HG03039 (cell line): ENCODE measurements around the gene RNF168.
"Not testable (repeated sequence)": the region's sequence is repeated elsewhere in the genome, so short reads cannot be mapped to it uniquely, and the experiment has no call there.

ENCODE experiments used
- ATAC-seq: cut with Tn5 transposase; IDR thresholded peaks from one replicate; pipeline ENCODE4 v1.9.1; 2021; ENCODE audit warnings: mild to moderate bottlenecking, moderate library complexity; ENCODE audit not compliant: unreplicated experiment

RNF168 gene

GRCh38 chr3:196503196-196504076, at the start of gene RNF168:
TSS of gene RNF168 (minus strand) at chr3:196503768. CDS start at chr3:196503173, 595 bp downstream.
- ATAC-seq = peak; percentile 69

DNA sequence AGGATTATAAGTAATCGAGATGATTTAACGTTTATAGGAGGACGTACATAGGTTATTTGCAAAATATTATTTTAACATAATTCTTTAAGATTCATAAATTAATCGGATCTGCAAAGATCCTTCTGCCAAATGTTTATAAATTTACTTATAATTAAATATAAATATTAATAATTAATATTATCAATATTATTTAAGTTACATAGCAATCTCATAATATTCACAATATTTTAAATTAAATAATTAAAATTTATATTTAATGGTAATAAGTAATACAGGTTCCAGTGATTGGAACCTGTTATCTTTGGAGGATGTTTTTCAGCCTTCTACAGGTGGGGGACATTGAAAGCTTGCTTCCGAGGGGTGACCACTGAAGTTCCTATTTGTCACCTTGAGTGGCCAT, 48.7 kb upstream of the RNF168 start:
- ATAC-seq = no peak

DNA sequence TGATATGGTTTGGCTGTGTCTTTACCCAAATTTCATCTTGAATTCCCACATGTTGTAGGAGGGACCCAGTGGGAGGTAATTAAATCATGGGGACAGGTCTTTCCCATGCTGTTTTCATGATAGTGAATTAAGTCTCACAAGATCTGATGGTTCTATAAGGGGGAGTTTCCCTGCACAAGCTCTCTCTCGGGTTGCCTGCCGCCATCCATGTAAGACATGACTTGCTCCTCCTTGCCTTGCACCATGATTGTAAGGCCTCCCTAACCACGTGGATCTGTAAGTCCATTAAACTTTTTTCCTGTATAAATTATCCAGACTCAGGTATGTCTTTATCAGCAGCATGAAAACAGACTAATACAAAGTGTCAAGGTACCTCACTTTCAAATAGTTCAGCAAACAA, 46.6 kb upstream of the RNF168 start:
- not testable (repeated sequence) for ATAC-seq

GRCh38 chr3:196549312-196549711, 45.7 kb upstream of the RNF168 start:
- not testable (repeated sequence) for ATAC-seq

GRCh38 chr3:196547067-196547466, 43.5 kb upstream of the RNF168 start:
- no peak for ATAC-seq

DNA sequence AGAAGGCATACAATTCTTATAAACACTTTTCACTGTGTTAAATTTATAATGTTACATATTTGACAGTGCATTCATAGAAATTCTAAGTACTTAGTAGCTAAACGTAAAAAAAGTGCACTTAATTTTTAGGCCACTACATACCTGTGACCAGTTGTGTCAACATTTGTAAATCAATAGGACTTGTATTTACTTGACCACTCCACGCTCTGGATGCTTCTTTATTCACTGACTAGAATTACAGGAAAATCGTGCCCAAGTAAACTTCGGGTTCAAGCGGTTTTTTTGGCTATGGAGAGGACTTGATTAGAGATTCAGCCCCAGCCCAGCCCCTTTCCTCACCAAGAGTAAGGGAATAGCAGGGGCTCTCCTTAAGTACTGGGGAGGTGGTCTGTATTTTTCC, 43.0 kb upstream of the RNF168 start:
- no peak for ATAC-seq

GRCh38 chr3:196544491-196544992, 41.0 kb upstream of the RNF168 start:
- ATAC-seq = no peak

DNA sequence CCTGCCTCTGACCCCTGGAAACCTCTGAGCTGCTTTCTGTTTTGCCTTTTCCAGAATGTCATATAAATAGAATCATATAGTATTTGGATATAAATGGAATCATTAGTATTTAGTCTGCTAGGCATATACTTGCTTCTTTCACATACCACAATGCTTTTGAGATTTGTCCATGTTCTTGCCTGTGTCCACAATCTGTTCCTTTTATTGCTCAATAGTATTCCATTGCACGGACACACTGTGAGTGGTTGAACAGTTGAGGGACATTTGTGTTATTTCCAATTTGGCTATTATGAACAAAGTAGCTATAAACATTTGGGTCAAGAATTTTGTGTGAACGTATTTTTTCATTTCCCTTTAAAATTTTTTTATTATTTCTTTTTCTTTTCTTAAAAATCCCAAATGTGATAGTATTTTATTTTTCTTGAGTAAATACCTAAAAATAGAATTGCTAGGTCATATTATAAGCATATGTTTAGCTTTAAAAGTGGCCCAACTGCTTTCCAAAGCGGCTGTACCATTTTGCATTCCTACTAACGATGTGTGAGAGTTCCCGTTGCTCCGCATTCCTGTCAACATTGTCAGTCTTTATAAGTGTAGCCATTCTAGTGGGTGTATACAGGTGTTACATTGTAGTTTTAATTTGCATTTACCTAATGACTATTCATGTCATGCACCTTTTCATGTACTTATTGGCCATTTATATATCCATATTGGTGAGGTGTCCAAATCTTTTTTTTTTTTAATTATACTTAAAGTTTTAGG, 38.3 kb upstream of the RNF168 start:
- ATAC-seq = no peak

DNA sequence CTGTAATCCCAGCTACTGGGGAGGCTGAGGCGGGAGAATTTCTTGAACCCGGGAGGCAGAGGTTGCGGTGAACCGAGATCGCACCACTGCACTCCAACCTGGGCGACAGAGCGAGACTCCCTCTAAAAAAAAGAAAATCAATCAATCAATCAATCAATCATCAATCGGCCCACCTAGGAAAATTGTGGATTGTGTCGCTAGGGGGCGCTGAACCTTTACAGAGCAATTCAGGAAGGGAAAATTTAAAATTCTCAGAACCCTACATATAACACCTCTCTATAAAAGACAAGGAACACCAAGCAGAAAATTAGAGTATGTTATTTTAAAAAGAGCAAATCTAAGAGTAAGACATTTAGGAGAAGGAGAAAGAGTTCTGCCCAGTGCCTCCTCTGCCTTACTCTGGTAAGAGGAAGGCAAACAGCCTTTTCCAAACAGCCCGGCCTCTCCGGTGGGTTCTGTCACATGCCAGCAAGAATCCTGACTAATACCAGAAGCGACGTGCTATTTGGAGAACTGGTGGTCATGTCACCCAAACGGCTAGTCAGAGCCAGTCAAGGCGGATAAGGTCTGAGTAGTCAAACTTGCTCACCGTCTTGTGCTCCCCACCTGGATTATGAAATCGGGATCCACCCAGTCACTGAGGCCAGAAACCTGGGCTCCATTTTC, 33.9 kb upstream of the RNF168 start:
- no peak for ATAC-seq

DNA sequence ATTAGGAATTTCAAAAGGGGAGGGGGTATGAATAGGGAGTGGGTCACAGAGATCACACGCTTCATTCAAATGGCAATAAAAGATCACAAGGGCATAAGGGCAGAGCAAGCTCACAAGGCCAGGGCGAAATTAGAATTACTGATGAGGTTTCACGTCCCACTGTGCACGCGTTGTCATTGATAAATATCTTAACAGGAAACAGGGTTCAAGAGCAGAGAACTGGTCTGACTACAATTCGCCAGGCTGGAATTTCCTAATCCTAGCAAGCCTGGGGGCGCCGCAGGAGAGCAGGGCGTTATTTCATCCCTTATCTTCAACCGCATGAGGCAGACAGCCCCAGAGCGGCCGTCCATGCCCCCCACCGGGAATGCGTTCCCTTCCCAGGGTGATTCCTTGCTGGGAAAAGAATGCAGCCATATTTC, 29.7 kb upstream of the RNF168 start:
- no peak for ATAC-seq

- no peak for ATAC-seq
These were observed 27.9 kb upstream of the RNF168 start for GRCh38 chr3:196531418-196531817.

- peak; percentile 80 for ATAC-seq
These were observed 25.2 kb upstream of the RNF168 start for GRCh38 chr3:196528639-196529233.

DNA sequence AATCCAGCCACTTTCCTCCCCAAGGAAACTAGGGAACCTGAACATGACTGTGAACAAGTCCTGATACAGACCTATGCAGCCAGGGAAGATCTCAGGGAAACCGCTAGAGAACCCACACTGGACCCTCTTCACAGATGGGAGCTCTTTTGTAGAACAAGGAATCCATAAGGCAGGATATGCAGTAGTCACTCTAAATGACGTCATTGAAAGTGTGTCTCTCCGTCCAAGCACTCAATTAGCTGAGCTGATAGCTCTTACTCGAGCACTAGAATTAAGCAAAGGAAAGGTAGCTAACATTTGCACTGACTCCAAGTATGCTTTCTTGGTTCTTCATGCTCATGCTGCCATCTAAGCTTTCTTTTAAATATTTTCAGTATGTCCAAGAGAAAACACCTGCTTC, 21.6 kb upstream of the RNF168 start:
- ATAC-seq = no peak

GRCh38 chr3:196524527-196524926, 21.0 kb upstream of the RNF168 start:
- no peak for ATAC-seq

DNA sequence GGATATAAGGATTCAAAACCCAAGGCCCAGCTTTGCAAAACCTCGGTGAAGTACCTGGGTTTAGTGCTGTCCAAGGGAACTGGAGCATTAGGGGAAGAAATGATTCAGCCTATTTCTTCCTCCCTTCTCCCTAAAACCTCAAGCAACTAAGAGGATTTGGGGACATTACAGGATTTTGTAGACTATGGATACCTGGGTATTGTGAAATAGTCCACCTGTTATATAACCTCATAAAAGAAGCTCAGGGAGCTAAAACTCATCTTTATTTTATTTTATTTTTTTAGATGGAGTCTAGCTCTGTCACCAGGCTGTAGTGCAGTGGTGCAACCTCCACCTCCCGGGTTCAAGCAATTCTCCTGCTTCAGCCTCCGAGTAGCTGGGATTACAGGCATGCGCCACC, 20.3 kb upstream of the RNF168 start:
- no peak for ATAC-seq

DNA sequence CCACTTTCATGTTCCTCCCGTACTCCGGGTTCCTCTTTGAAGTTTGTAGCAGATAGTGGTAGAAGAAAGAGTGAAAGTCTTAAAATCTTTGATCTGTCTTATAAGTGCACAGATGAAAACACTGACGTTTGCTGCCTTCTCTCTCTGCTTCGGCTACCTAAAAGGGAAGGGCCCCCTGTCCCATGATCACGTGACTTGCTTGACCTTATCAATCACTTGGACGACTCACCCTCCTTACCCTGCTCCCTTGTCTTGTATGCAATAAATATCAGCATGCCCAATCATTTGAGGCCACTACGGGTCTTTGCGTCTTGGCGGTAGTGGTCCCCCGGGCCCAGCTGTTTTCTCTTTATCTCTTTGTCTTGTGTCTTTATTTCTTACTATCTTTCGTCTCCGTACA, 17.7 kb upstream of the RNF168 start:
- ATAC-seq = not testable (repeated sequence)

GRCh38 chr3:196519718-196520082, 16.1 kb upstream of the RNF168 start:
- no peak for ATAC-seq

DNA sequence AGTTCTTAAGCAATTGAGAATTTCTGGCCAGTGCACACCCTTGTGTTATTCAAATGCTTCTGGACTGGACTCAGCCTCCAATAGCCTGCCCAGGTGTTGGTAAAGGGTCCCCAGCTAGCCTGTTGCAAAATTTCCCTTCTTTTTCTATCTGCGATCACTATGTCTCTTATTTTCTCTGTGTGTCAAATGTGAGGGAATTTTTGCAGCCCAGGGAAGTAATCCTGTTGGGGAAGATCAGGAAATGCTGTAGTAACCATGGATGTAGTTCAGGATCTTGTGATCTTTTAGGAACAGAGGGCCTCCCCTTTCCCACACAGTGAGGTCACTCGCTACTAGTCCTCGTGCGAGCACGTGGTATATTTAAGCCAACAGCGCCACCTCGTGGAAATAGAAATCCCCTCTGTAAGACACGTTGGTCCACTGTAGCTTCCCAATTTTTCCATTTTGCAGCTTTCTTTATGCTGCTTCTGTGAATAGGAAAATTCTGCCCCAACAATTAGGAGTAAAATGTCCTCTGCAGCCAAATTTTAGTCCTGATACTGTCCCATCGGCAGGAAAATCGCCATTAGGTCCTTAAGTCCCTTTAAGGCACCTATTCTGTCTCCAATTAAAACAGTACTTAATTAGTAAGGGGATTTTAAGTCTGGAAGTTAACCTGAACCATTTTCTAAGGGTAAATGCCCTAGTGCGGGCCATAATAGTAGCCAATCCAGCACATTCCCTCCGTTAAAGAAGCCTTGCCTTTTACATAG, 15.6 kb upstream of the RNF168 start:
- no peak for ATAC-seq

GRCh38 chr3:196517919-196518318, 14.4 kb upstream of the RNF168 start:
- ATAC-seq = no peak

DNA sequence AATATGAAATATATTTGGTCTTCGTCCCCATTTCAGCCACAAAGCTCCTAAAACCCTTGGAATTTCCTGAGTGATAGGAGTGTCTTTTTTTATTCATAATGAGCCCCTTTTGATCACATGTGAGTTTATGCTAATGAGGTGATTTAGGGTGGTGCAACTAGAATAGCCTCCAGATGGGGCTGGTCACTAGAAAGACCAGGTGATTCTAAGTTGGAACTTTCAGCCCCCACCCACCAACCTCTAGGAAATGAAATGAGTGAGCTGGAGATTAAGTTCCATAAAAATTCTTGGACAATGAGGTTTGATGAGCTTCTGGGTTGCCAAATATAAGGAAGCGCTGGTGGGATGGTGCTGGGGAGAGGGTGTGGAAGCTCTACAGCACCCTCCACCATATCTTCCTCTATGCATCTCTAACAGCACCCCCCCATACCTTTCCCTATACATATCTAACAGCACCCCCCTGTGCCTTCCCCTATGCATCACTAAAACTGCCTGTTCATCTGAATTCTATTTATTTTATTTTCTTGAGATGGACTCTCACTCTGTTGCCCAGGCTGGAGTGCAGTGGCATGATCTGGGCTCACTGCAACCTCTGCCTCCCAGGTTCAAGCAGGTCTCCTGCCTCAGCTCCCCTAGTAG, 13.7 kb upstream of the RNF168 start:
- ATAC-seq = no peak
